HepG2 (cell line): Measurements from ENCODE around the gene SARS2. TPM values are rescaled to one million over a fixed set of nuclear protein-coding genes. Genes with fewer than 3 reads are reported as not detected.

ENCODE experiments used
- ATAC-seq: fragments of 200-7000 bp; cut with Tn5 transposase; 3 replicates; pipeline ENCODE4 v1.9.1; 2020; ENCODE audit warnings: mild to moderate bottlenecking, moderate library complexity
- BruUV-seq: library from RNA; stranded (reverse); fragments of 400-500 nt; replicated peaks from 2 replicates; lab custom pipeline; 2021; lab: Mats Ljungman, UMichigan
- CTCF ChIA-PET: fragments of 300-600 bp; formaldehyde crosslinking; extraction: SDS; loops from one replicate; lab custom pipeline; 2021; ENCODE audit warnings: low total read pairs, inconsistent platforms, low intra/inter-chr PET ratio; lab: Yijun Ruan, JAX
- POLR2A ChIA-PET: fragments of 350-600 bp; sonication (Branson Sonifier 250); formaldehyde crosslinking; loops from one replicate; lab custom pipeline; 2020; ENCODE audit warnings: antibody characterized with exemption, inconsistent platforms; lab: Yijun Ruan, JAX
- DNase-seq: peaks from one replicate; pipeline ENCODE4 v3.0.0-alpha.2; 2015; ENCODE audit warnings: low spot score
- FAIRE-seq: peaks from 3 replicates; lab custom pipeline; 2011; peaks lifted over from hg19 to GRCh38; lab: Jason Lieb, UNC
- H2AFZ ChIP-seq: one replicate; pipeline ENCODE4 v1.6.1; 2011; ENCODE audit warnings: low read length, inconsistent platforms
- H3K27ac ChIP-seq: fragments of 300-600 bp; 3 replicates; pipeline ENCODE4 v1.8.0; 2011; ENCODE audit warnings: mixed run types, mild to moderate bottlenecking, mixed read lengths, low read length, inconsistent platforms; ENCODE audit not compliant: insufficient read depth; ENCODE audit errors: extremely low read length
- H3K27me3 ChIP-seq, 2 experiments: fragments of 200-600 bp in 1 of 2; 2 replicates in 1 of 2; 3 replicates in 1 of 2; pipeline versions ENCODE4 v1.6.0 to v1.8.0; 2011; ENCODE audit warnings: low read length in 2 of 2, mild to moderate bottlenecking in 2 of 2, moderate library complexity in 2 of 2, inconsistent platforms in 1 of 2; ENCODE audit not compliant: insufficient read depth in 2 of 2, control insufficient read depth in 1 of 2
- H3K36me3 ChIP-seq, 2 experiments: fragments of 200-600 bp in 1 of 2; replicated peaks in 1 of 2; 2 replicates in 1 of 2; 3 replicates in 1 of 2; pipeline versions ENCODE4 v1.5.1 to v1.8.0; 2011; ENCODE audit warnings: low read length in 2 of 2, inconsistent platforms in 1 of 2; ENCODE audit not compliant: insufficient read depth in 2 of 2, control insufficient read depth in 1 of 2
- H3K4me1 ChIP-seq: 2 replicates; pipeline ENCODE4 v1.5.1; 2012; ENCODE audit warnings: low read length, inconsistent platforms; ENCODE audit not compliant: insufficient read depth
- H3K4me2 ChIP-seq: 2 replicates; pipeline ENCODE4 v1.6.0; 2011; ENCODE audit warnings: low read depth, low read length, inconsistent platforms
- H3K4me3 ChIP-seq, 3 experiments: fragments of 200-600 bp in 1 of 3; sonication (generic), shearing (Covaris generic) in 1 of 3; replicated peaks in 1 of 3; 2 replicates each; pipeline ENCODE4 v1.5.1; 2011 to 2016; ENCODE audit warnings: low read length in 3 of 3, inconsistent platforms in 2 of 3, low read depth in 2 of 3, mild to moderate bottlenecking in 2 of 3, control low read depth in 1 of 3, mixed read lengths in 1 of 3; ENCODE audit not compliant: insufficient read depth in 1 of 3
- H3K79me2 ChIP-seq: one replicate; pipeline ENCODE4 v1.6.1; 2011; ENCODE audit warnings: low read length, inconsistent platforms; ENCODE audit not compliant: insufficient read depth
- H3K9ac ChIP-seq: 2 replicates; pipeline ENCODE4 v1.6.0; 2011; ENCODE audit warnings: mild to moderate bottlenecking, low read depth, low read length, inconsistent platforms; ENCODE audit not compliant: insufficient read depth
- H3K9me3 ChIP-seq: 2 replicates; pipeline ENCODE4 v1.5.1; 2012; ENCODE audit warnings: mild to moderate bottlenecking, low read length
- H4K20me1 ChIP-seq: 2 replicates; pipeline ENCODE4 v1.6.0; 2011; ENCODE audit warnings: inconsistent platforms, mild to moderate bottlenecking, low read length, moderate library complexity; ENCODE audit not compliant: insufficient read depth
- AGO2 ChIP-seq: fragments of 200-400 bp; formaldehyde crosslinking; optimal IDR thresholded peaks from 2 replicates; pipeline ENCODE3; 2017; ENCODE audit warnings: mild to moderate bottlenecking, low read depth, low read length, moderate library complexity
- CCDC6 ChIP-seq: sonication (generic); formaldehyde crosslinking; IDR thresholded peaks from 2 replicates; pipeline ENCODE4 v1.8.1; 2022; ENCODE audit warnings: mild to moderate bottlenecking, missing genetic modification reagents, moderate library complexity
- MBD4 ChIP-seq: IDR thresholded peaks from 2 replicates; pipeline ENCODE4 v1.6.1; 2012; ENCODE audit warnings: low read length, inconsistent platforms, borderline replicate concordance
- NR1H2 ChIP-seq: sonication (generic); formaldehyde crosslinking; IDR thresholded peaks from 2 replicates; pipeline ENCODE4 v1.8.1; 2022; ENCODE audit warnings: low read depth, missing genetic modification reagents, borderline replicate concordance
- ZNF414 ChIP-seq: sonication (generic); formaldehyde crosslinking; IDR thresholded peaks from 2 replicates; pipeline ENCODE4 v1.5.0; 2020; ENCODE audit warnings: missing genetic modification reagents
- WGBS: methylation state at CpG from one replicate; pipeline ENCODE4 v1.1.6; 2017; ENCODE audit warnings: low lambda C conversion rate; 5-methylcytosine and 5-hydroxymethylcytosine counted together
- in situ Hi-C: cut with HindIII; loops from 2 replicates; pipeline ENCODE4 v1.10.0; 2017; ENCODE audit warnings: low pct_unique_long_range_greater_than_20kb; ENCODE audit not compliant: extremely low pct_ligation_motif_present
- intact Hi-C: fragments of 100-400 bp; cut with micrococcal nuclease; formaldehyde crosslinking; loops from one replicate; pipeline ENCODE4 v1.10.0; 2022; ENCODE audit not compliant: unreplicated experiment
- polyA plus RNA-seq, 8 experiments: library from polyadenylated mRNA; depleted of rRNA in 3 of 8; stranded (reverse) in 7 of 8; unstranded in 1 of 8; fragments of >200 nt; fragmentation: Illumina TruSeq in 4 of 8; extraction: Trizol in 4 of 8; gene quantifications; 2 replicates each; pipeline versions ENCODE4 v1.2.1 to v1.2.3, GENCODE V29; 2011 to 2016; ENCODE audit warnings: low read depth in 4 of 8, missing spikeins in 1 of 8, mixed read lengths in 1 of 8; ENCODE audit not compliant: insufficient read depth in 1 of 8
- total RNA-seq, 5 experiments: library from RNA; depleted of rRNA; stranded (reverse); fragments of >200 nt; fragmentation: Illumina TruSeq; extraction: Trizol; gene quantifications; 2 replicates each; pipeline ENCODE4 v1.2.3, GENCODE V29; 2016; ENCODE audit warnings: low read depth in 1 of 5

SARS2 gene
- total and polyA plus RNA-seq, 2 of the 13 experiments (the other 11 are each of a cell fraction or from before 2014, with no cell fraction given): 40.0 to 48.6 TPM

DNA sequence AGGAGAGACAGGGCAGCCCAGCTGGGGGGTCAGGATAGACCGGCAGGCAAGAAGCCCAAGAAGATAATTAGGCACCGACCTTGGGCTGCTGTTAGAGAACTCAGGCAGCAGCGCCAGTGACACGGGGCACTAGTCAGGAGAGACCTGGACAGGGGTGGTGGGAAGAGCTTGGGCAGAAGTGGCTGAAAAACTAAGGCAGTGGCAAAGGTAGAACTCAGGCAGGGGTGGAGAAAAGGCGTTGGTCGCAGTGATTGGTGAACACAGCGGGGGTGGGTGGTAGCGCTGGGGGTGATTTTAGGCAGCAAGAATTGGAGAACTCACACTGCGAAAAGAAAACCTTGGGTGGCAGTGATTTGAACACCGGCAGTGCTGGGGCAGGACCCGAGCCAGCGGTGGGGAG, 22.9 kb downstream of the SARS2 start:
- H3K4me3 ChIP-seq: no peak overlapping the region
- TF ChIP-seq CCDC6 (CRISPR knock-in tag): no peak
- TF ChIP-seq NR1H2 (CRISPR knock-in tag): no peak
- no peak for TF ChIP-seq ZNF414 (CRISPR knock-in tag)
- ChIA-PET POLR2A (interaction anchor here (1.6 kb wide), 1 partner anchor 23 kb away, joined by 4 read pairs; the partner anchor contains the start of genes MRPS12 and SARS2), CTCF (no interaction called here)
- no peaks in the 10 kb centered on the region for H3K27me3 ChIP-seq
- peaks cover 4 to 12% of the 10 kb centered on the region in 2 experiments; a peak in 3 of 5 replicates for H3K36me3 ChIP-seq
- intact Hi-C loops (no loop called here), in situ Hi-C loops (loop anchor here (25.0 kb wide), 1 partner anchor 170 kb away; the partner anchor contains the start of gene CAPN12)
- H3K79me2 ChIP-seq: no peaks in the 10 kb centered on the region
- no peak for ATAC-seq
- no peaks in the 10 kb centered on the region for H3K9me3 ChIP-seq
- H4K20me1 ChIP-seq: no peaks in the 10 kb centered on the region
- H3K9ac ChIP-seq: no peak overlapping the region
- H3K4me1 ChIP-seq: 0 out of 2 replicates have a peak, but pooled peaks cover 10% of the 10 kb centered on the region
- no peak overlapping the region for H3K4me2 ChIP-seq
- FAIRE-seq: no peak
- DNase-seq: no peak
- no peak overlapping the region for H2AFZ ChIP-seq
- WGBS: 95% methylated on average over 12 of the region's 12 CpGs
- BruUV-seq: no TSS peak
- H3K27ac ChIP-seq: no peak overlapping the region

DNA sequence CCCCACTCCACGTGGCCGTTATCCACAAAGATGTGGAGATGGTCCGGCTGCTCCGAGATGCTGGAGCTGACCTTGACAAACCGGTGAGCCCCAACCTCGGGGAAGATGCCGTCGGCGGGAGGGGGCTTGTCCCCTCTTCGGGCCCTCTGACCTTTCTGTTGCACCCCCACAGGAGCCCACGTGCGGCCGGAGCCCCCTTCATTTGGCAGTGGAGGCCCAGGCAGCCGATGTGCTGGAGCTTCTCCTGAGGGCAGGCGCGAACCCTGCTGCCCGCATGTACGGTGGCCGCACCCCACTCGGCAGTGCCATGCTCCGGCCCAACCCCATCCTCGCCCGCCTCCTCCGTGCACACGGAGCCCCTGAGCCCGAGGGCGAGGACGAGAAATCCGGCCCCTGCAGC, 23.3 kb downstream of the SARS2 start:
- Histone ChIP-seq H3K4me3 (no peak overlapping the region), H3K79me2 (no peaks in the 10 kb centered on the region), H3K27ac (no peak overlapping the region), H4K20me1 (no peaks in the 10 kb centered on the region), H3K4me2 (no peak overlapping the region), H3K4me1 (0 out of 2 replicates have a peak, but pooled peaks cover 10% of the 10 kb centered on the region), H2AFZ (no peak overlapping the region), H3K27me3 (no peaks in the 10 kb centered on the region), H3K36me3 (peaks cover 4 to 12% of the 10 kb centered on the region in 2 experiments; a peak in 3 of 5 replicates), H3K9me3 (no peaks in the 10 kb centered on the region), H3K9ac (no peak overlapping the region)
- DNase-seq: no peak
- in situ Hi-C loops: loop anchor here (25.0 kb wide), 1 partner anchor 170 kb away; the partner anchor contains the start of gene CAPN12
- ChIA-PET POLR2A (no interaction called here), CTCF (no interaction called here)
- TF ChIP-seq AGO2 (peak; percentile 35), MBD4 (no peak)
- no peak for FAIRE-seq
- no TSS peak for BruUV-seq
- no peak for ATAC-seq
- WGBS: 93% methylated on average over 15 of the region's 29 CpGs
- intact Hi-C loops: no loop called here
